Endodermal cell (in vitro differentiated cells): ENCODE data around the gene NCAM1. TPM values are rescaled to one million over a fixed set of nuclear protein-coding genes. Genes with fewer than 3 reads are reported as not detected.

Experiments
- DNase-seq: peaks from one replicate; pipeline ENCODE4 v3.0.0-alpha.2; 2017
- H3K27ac ChIP-seq: 2 replicates; pipeline ENCODE4 v1.5.1; 2013; ENCODE audit warnings: mild to moderate bottlenecking, low read depth, low read length, moderate library complexity
- H3K27me3 ChIP-seq: 2 replicates; pipeline ENCODE4 v1.6.1; 2013; ENCODE audit warnings: mild to moderate bottlenecking, low read length, moderate library complexity; ENCODE audit not compliant: insufficient read depth, control insufficient read depth, poor library complexity, severe bottlenecking
- H3K36me3 ChIP-seq: 2 replicates; pipeline ENCODE4 v1.7.0; 2013; ENCODE audit warnings: mild to moderate bottlenecking, low read length, moderate library complexity; ENCODE audit not compliant: control insufficient read depth, insufficient read depth
- H3K4me1 ChIP-seq: one replicate; pipeline ENCODE4 v1.7.0; 2013; ENCODE audit warnings: low read length; ENCODE audit not compliant: control insufficient read depth, insufficient read depth
- H3K4me3 ChIP-seq: 2 replicates; pipeline ENCODE4 v1.5.1; 2013; ENCODE audit warnings: mild to moderate bottlenecking, low read length, moderate library complexity
- H3K9ac ChIP-seq: 2 replicates; pipeline ENCODE4 v1.6.1; 2013; ENCODE audit warnings: mild to moderate bottlenecking, low read length, moderate library complexity; ENCODE audit not compliant: poor library complexity, severe bottlenecking; ENCODE audit errors: extremely low read depth
- H3K9me3 ChIP-seq: 2 replicates; pipeline ENCODE4 v1.6.1; 2013; ENCODE audit warnings: mild to moderate bottlenecking, low read length, moderate library complexity; ENCODE audit not compliant: control insufficient read depth
- H3K27ac Mint-ChIP-seq: 2 replicates; pipeline ENCODE4 v1.8.0; 2020; ENCODE audit warnings: mixed read lengths
- H3K27me3 Mint-ChIP-seq: 2 replicates; pipeline ENCODE4 v1.8.0; 2021; ENCODE audit warnings: mild to moderate bottlenecking, mixed read lengths; ENCODE audit not compliant: insufficient read depth
- H3K36me3 Mint-ChIP-seq: 2 replicates; pipeline ENCODE4 v1.8.0; 2020; ENCODE audit warnings: low read depth, mixed read lengths
- H3K4me1 Mint-ChIP-seq: 2 replicates; pipeline ENCODE4 v1.8.0; 2020; ENCODE audit warnings: mixed read lengths
- H3K4me3 Mint-ChIP-seq: 2 replicates; pipeline ENCODE4 v1.8.0; 2020; ENCODE audit warnings: mild to moderate bottlenecking, moderate library complexity, mixed read lengths
- H3K9me3 Mint-ChIP-seq: 2 replicates; pipeline ENCODE4 v1.8.0; 2020; ENCODE audit warnings: mild to moderate bottlenecking, mixed read lengths
- WGBS, 2 experiments: methylation state at CpG; one replicate each; pipeline versions ENCODE4 v1.1.5 to v1.1.7; 2013; ENCODE audit warnings: missing lambda C conversion rate in 2 of 2, mixed read lengths in 1 of 2; ENCODE audit not compliant: insufficient coverage in 1 of 2, insufficient read length in 1 of 2; 5-methylcytosine and 5-hydroxymethylcytosine counted together
- total RNA-seq, 2 donors: library from RNA; stranded (reverse); fragmentation: NEBNext Ultra II Directional in 1 of 2; extraction: Animal tissue kit (Norgen Biotek cat#: 25700) in 1 of 2; gene quantifications; 2 replicates in 1 of 2; 3 replicates in 1 of 2; pipeline ENCODE4 v1.2.1, GENCODE V29; 2021
- TF ChIP-seq, protein P1 (sequence below): fragments of 200-600 bp; sonication (generic); conservative IDR thresholded peaks from 2 replicates; pipeline ENCODE4 v1.5.0; 2021; ENCODE audit warnings: antibody characterized with exemption, mild to moderate bottlenecking

NCAM1 gene
- total RNA-seq, 2 donors from 2014 or later = 1.6 to 2.9 TPM

DNA sequence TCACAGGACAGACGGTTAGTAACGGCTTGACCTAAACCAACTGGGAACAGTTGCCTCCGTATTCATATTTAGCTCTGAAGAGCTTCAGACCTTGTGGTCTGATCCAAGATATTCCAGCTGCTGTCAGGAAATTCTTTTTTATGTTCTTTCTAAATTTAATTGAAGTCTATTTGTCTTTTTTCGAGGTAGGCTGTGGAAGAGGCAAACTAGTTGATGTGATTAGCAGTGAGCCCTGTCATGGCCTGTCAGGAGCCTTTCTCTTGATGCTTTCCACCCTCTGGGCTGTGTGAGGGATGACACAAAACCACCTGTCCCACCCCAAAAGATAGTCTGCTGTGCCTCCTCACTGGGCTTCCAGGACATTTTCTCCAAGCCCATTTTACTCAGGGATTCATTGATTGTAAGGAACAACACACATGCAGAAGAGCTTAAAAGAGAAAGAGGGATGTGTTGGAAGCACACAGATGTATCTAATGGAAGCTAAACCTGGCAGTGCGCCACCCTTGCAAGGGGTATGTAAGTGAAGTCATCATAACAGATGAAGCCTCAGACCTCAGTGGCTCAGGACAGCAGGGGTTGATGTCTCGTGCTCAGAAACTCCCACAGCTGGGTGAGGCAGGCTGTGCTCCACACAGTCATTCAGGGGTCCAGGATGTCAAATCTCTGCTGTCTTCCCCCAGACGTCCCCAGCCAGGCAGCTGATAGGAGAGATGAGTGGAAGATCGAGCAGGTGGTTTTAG, 170.0 kb downstream of the NCAM1 start:
- DNase-seq = no peak
- H3K36me3 ChIP-seq = no peaks in the 10 kb centered on the region
- H3K4me1 ChIP-seq = no peaks in the 10 kb centered on the region
- no peaks in the 10 kb centered on the region for H3K27me3 Mint-ChIP-seq
- no peak overlapping the region for H3K4me3 ChIP-seq
- TF ChIP-seq, protein P1, sequence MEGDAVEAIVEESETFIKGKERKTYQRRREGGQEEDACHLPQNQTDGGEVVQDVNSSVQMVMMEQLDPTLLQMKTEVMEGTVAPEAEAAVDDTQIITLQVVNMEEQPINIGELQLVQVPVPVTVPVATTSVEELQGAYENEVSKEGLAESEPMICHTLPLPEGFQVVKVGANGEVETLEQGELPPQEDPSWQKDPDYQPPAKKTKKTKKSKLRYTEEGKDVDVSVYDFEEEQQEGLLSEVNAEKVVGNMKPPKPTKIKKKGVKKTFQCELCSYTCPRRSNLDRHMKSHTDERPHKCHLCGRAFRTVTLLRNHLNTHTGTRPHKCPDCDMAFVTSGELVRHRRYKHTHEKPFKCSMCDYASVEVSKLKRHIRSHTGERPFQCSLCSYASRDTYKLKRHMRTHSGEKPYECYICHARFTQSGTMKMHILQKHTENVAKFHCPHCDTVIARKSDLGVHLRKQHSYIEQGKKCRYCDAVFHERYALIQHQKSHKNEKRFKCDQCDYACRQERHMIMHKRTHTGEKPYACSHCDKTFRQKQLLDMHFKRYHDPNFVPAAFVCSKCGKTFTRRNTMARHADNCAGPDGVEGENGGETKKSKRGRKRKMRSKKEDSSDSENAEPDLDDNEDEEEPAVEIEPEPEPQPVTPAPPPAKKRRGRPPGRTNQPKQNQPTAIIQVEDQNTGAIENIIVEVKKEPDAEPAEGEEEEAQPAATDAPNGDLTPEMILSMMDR = no peak
- no peaks in the 10 kb centered on the region for H3K4me1 Mint-ChIP-seq
- no peak overlapping the region for H3K27ac ChIP-seq
- H3K27ac Mint-ChIP-seq = no peak overlapping the region
- no peaks in the 10 kb centered on the region for H3K36me3 Mint-ChIP-seq
- no peaks in the 10 kb centered on the region for H3K27me3 ChIP-seq
- no peaks in the 10 kb centered on the region for H3K9me3 ChIP-seq
- no peak overlapping the region for H3K9ac ChIP-seq
- no peak overlapping the region for H3K4me3 Mint-ChIP-seq
- 89 to 96% methylated on average over 5 to 8 of the region's 8 CpGs for WGBS, 2 experiments
- H3K9me3 Mint-ChIP-seq = no peaks in the 10 kb centered on the region

DNA sequence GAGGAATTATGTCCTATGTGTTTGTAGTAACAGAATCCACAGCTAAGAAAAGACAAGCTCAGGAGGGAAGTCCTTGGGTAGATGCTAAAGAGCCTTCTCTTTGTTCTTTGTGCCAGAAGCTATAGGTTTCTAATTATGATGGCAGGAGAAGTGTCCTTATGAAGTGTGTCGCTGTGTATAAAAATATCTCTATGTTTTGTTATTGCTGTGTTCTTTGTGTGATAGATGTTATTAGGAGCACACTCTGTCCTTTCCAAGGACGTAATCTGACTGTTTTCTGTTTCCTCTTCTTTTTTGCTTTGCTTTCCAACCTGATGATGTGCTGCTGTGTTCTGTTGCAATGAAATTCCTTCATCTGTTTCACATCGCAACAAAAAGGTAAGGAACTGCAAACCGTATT, 171.9 kb downstream of the NCAM1 start:
- no peaks in the 10 kb centered on the region for H3K27me3 Mint-ChIP-seq
- DNase-seq = no peak
- no peaks in the 10 kb centered on the region for H3K27me3 ChIP-seq
- H3K4me3 ChIP-seq = no peak overlapping the region
- no peaks in the 10 kb centered on the region for H3K36me3 Mint-ChIP-seq
- H3K27ac Mint-ChIP-seq = no peak overlapping the region
- no peaks in the 10 kb centered on the region for H3K4me1 ChIP-seq
- H3K4me1 Mint-ChIP-seq = peaks cover 5% of the 10 kb centered on the region
- TF ChIP-seq, protein P1 = no peak
- H3K9me3 ChIP-seq = no peaks in the 10 kb centered on the region
- H3K9me3 Mint-ChIP-seq = no peaks in the 10 kb centered on the region
- H3K36me3 ChIP-seq = no peaks in the 10 kb centered on the region
- no peak overlapping the region for H3K9ac ChIP-seq
- no peak overlapping the region for H3K27ac ChIP-seq
- 96% methylated on average over 4 of the region's 4 CpGs; no CpG with 5 or more reads in 1 of the 2 experiments for WGBS, 2 experiments
- no peak overlapping the region for H3K4me3 Mint-ChIP-seq

DNA sequence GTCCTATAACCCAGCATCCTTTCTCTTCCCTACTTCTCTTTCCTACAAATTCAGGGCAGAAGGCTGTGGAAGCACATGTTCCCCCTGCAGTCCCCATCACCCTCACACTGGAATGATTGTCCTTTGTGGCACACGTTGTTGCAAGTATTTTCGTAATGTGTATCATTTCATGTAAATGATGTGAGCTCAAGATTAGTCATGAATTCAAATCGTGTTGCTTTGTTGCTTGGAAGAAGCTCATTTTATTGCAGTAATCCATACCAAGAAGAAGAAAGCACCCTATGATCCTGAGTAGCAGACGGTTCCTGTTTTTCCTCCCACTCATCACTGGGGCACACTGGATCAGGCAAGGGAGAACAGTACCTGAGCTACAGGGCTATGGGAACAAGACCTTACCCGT, 173.4 kb downstream of the NCAM1 start:
- 93 to 94% methylated on average over 4 to 5 of the region's 5 CpGs for WGBS, 2 experiments
- no peak overlapping the region for H3K27ac Mint-ChIP-seq

More for the DNA sequence above, 173.4 kb downstream of the NCAM1 start:
- Histone ChIP-seq H3K27me3 (no peaks in the 10 kb centered on the region), H3K9me3 (no peaks in the 10 kb centered on the region), H3K9ac (no peak overlapping the region), H3K4me1 (peaks cover under 1% of the 10 kb centered on the region), H3K36me3 (no peaks in the 10 kb centered on the region), H3K4me3 (no peak overlapping the region), H3K27ac (no peak overlapping the region)
- no peak for DNase-seq
- Mint-ChIP-seq H3K27me3 (no peaks in the 10 kb centered on the region), H3K4me3 (no peak overlapping the region), H3K36me3 (no peaks in the 10 kb centered on the region), H3K4me1 (peaks cover 7% of the 10 kb centered on the region), H3K9me3 (no peaks in the 10 kb centered on the region)
- TF ChIP-seq, protein P1 = no peak
